Hindlimb muscle (tissue), 1 donor: ENCODE results near the gene MMP24. TPM values are rescaled to one million over a fixed set of nuclear protein-coding genes. Genes with fewer than 3 reads are reported as not detected.
"Not testable (repeated sequence)": the region's sequence is repeated elsewhere in the genome, so short reads cannot be mapped to it uniquely, and the experiment has no call there.

Experiments used
- DNase-seq: peaks from one replicate; pipeline ENCODE4 v3.0.0-alpha.2; 2013
- polyA plus RNA-seq: library from polyadenylated mRNA; unstranded; fragments of 120-200 nt; gene quantifications from one replicate; pipeline ENCODE4 v1.2.1, GENCODE V29; 2013; ENCODE audit not compliant: insufficient read length

Gene MMP24
- polyA plus RNA-seq, 1 donor: 0.43 TPM

GRCh38 chr20:35311822-35312221 is 85.3 kb downstream of the MMP24 start:
- DNase-seq: no peak

- no peak for DNase-seq
These were observed 85.8 kb downstream of the MMP24 start for GRCh38 chr20:35312318-35312717.

DNA sequence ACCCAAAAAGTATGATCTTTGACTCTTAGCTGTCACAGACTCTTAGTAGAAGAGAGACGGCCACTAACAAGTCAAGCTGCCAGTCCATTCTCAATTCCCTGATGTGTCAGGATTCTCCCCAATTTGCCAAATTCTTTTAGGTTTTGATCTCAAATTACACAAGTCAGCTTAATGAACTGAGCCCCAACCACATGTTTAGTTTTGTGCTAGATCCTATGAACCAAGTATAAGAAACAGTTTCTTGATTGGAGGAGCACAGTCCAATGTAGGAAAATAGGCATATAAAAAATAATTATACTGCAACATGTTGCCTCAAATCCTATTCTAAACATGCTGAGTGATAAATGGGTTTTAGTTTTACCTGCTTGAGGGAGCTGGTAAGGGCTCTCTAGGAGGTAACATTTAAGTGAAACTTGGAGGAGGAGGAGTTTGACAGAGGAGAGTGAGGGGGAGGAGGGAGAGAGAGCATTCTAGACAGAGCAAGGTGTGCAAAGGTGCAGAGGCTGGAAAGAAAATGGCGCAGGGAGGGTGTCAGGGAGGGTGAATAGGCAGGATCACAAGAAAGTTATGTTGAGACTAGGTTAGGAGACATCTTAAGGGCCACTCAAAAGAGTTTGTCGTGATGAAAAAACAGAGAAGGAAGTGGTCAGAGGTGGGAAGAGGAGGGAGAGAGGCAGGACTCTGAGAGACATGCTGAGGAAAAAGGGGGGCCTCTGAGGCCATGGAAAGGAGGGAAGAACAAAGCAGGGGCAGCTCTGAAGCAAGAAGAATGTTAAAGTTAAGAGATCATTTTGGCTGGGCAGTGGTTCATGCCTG is 88.5 kb downstream of the MMP24 start:
- DNase-seq: no peak

GRCh38 chr20:35315632-35316020 is 89.1 kb downstream of the MMP24 start:
- not testable (repeated sequence) for DNase-seq

- DNase-seq: no peak
These were observed 89.6 kb downstream of the MMP24 start for GRCh38 chr20:35316086-35316485.

GRCh38 chr20:35317416-35318210 is 91.1 kb downstream of the MMP24 start:
- DNase-seq: no peak

- DNase-seq: no peak
These were observed 92.1 kb downstream of the MMP24 start for GRCh38 chr20:35318502-35319157.

- no peak for DNase-seq
These were observed 92.8 kb downstream of the MMP24 start for GRCh38 chr20:35319192-35319870.

- no peak for DNase-seq
These were observed 93.3 kb downstream of the MMP24 start for GRCh38 chr20:35319871-35320197.

DNA sequence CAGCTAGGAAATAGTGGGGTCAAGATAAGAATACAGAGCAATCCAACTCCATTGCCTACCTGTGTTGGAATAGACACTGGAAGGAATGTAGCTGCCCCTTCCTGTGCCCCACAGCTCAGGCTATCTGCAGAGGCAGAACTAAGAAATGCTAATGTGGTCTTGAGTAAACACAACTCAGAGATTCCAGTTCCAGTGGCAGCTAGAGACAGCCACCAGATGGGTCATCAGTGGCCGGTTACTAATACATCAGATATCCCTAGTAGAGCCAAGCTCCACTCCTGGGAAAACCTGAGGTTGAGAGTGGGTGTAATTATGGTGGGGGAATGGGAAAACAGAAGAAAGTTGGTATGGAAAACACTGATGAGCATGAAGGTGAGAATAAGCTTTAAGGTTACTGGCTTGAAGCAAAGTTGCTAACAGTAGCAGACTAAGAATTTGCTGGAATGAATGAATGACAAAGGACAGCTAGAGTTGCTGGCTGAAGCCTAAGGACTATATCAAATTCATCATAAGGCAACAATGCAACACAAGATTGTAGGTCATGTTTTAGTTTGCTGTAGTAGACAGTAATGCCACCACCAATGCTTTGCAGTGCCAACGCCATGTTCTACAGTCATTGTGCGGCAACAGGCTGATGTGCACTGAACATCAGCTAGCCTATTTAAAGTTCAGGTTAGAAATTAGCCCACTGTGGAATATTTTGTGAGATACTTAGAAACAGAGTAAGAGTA is 94.1 kb downstream of the MMP24 start:
- no peak for DNase-seq

- DNase-seq: no peak
These were observed 98.9 kb downstream of the MMP24 start for GRCh38 chr20:35325401-35325800.

- no peak for DNase-seq
These were observed 99.7 kb downstream of the MMP24 start for GRCh38 chr20:35326021-35326739.

Other genes with a start within 250 kb of the MMP24 start
- 62.0 TPM for gene TRPC4AP, start 133.9 kb upstream of the MMP24 start, polyA plus RNA-seq
- gene EDEM2, start 79.4 kb upstream of the MMP24 start, polyA plus RNA-seq: 10.3 TPM
- gene PROCR, start 54.6 kb upstream of the MMP24 start, polyA plus RNA-seq: 43.5 TPM
- gene MMP24OS, start 51.4 kb downstream of the MMP24 start, polyA plus RNA-seq: 29.2 TPM
- gene EIF6, start 58.1 kb downstream of the MMP24 start, polyA plus RNA-seq: 75.6 TPM
- 0.17 TPM for gene FAM83C, start 65.7 kb downstream of the MMP24 start, polyA plus RNA-seq
- gene UQCC1, start 185.3 kb downstream of the MMP24 start, polyA plus RNA-seq: 42.2 TPM
- 0.19 TPM for gene GDF5, start 211.5 kb downstream of the MMP24 start, polyA plus RNA-seq
- 31.0 TPM for gene CEP250, start 228.9 kb downstream of the MMP24 start, polyA plus RNA-seq